Cardiac muscle cell (in vitro differentiated cells and primary cell): ENCODE results near the gene HOXC10. TPM values are rescaled to one million over a fixed set of nuclear protein-coding genes. Genes with fewer than 3 reads are reported as not detected.

Experiments
- DNase-seq, 2 donors: peaks; one replicate each; pipeline versions ENCODE4 v3.0.0 to v3.0.0-alpha.2; 2010 to 2017; ENCODE audit warnings: low read depth in 1 of 2, low spot score in 1 of 2
- H3K27ac ChIP-seq: fragments of 200-600 bp; sonication (generic); 2 replicates; pipeline ENCODE4 v1.5.1; 2016
- H3K27me3 ChIP-seq: fragments of 200-600 bp; sonication (generic); 2 replicates; pipeline ENCODE4 v1.6.0; 2016; ENCODE audit warnings: control low read depth
- H3K36me3 ChIP-seq: fragments of 200-600 bp; sonication (generic); 2 replicates; pipeline ENCODE4 v1.5.1; 2016; ENCODE audit warnings: control low read depth
- H3K4me1 ChIP-seq: fragments of 200-600 bp; sonication (generic); 2 replicates; pipeline ENCODE4 v1.8.1; 2017; ENCODE audit warnings: low read depth, mild to moderate bottlenecking, mixed run types
- H3K4me3 ChIP-seq: fragments of 200-600 bp; sonication (generic); 2 replicates; pipeline ENCODE4 v1.5.1; 2016; ENCODE audit warnings: mild to moderate bottlenecking
- H3K9me3 ChIP-seq: fragments of 200-600 bp; sonication (generic); 2 replicates; pipeline ENCODE4 v1.5.1; 2017; ENCODE audit warnings: low read depth, mild to moderate bottlenecking, control low read depth
- polyA plus RNA-seq: library from polyadenylated mRNA; unstranded; fragments of >200 nt; fragmentation: Nextera tagmentation; extraction: Ambion mirVana; gene quantifications from 2 replicates; pipeline ENCODE4 v1.2.1, GENCODE V29; 2016
- total RNA-seq: library from RNA; depleted of rRNA; stranded (reverse); fragments of >200 nt; gene quantifications from 2 replicates; pipeline ENCODE4 v1.2.3, GENCODE V29; 2016
- TF ChIP-seq, protein P1 (sequence below): IDR thresholded peaks from 2 replicates; pipeline ENCODE4 v1.5.1; 2012; ENCODE audit warnings: low read depth, mild to moderate bottlenecking, low read length

HOXC10 gene
- total and polyA plus RNA-seq, 2 experiments from 2014 or later, result not detected

DNA sequence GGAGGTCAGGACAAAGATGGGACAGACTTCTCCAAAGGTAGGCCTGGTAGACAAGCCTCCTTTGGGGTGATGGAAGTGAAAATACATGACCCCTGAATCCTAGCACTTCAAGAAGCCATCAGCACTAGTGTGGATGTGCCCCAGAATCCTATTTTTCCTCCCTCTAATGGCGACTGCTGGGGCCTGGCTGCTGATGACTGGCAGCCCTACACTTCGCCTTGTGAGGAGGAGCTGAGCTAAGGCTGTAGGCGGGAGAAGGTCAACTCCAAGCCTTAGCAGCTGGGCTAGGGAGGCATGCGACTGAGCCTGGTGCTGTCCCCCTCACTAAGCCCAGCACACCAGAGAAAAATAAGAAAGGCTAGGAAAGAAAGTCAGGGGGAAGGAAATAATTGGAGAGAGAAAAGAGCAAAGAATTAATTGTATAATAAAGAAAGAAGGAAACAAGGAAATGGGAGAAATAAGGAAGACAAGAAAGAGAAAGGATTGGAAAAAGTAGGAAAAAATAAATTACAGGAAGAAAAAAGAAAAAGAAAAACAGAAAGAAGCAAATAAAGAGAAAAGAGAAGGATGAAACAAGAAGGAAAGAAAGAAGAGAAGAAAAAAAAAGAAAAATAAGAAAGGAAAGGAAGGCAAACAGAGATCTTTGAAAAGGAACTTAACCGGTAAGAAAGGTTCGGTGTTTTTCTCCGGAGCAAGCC lies 4.7 kb upstream of the HOXC10 start:
- DNase-seq, result no peak
- Histone ChIP-seq H3K9me3 (no peaks in the 10 kb centered on the region), H3K27ac (no peak overlapping the region), H3K4me3 (no peak overlapping the region), H3K4me1 (peaks cover 2% of the 10 kb centered on the region), H3K27me3 (peaks cover 100% of the 10 kb centered on the region), H3K36me3 (no peaks in the 10 kb centered on the region)
- TF ChIP-seq, protein P1, sequence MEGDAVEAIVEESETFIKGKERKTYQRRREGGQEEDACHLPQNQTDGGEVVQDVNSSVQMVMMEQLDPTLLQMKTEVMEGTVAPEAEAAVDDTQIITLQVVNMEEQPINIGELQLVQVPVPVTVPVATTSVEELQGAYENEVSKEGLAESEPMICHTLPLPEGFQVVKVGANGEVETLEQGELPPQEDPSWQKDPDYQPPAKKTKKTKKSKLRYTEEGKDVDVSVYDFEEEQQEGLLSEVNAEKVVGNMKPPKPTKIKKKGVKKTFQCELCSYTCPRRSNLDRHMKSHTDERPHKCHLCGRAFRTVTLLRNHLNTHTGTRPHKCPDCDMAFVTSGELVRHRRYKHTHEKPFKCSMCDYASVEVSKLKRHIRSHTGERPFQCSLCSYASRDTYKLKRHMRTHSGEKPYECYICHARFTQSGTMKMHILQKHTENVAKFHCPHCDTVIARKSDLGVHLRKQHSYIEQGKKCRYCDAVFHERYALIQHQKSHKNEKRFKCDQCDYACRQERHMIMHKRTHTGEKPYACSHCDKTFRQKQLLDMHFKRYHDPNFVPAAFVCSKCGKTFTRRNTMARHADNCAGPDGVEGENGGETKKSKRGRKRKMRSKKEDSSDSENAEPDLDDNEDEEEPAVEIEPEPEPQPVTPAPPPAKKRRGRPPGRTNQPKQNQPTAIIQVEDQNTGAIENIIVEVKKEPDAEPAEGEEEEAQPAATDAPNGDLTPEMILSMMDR, result no peak

DNA sequence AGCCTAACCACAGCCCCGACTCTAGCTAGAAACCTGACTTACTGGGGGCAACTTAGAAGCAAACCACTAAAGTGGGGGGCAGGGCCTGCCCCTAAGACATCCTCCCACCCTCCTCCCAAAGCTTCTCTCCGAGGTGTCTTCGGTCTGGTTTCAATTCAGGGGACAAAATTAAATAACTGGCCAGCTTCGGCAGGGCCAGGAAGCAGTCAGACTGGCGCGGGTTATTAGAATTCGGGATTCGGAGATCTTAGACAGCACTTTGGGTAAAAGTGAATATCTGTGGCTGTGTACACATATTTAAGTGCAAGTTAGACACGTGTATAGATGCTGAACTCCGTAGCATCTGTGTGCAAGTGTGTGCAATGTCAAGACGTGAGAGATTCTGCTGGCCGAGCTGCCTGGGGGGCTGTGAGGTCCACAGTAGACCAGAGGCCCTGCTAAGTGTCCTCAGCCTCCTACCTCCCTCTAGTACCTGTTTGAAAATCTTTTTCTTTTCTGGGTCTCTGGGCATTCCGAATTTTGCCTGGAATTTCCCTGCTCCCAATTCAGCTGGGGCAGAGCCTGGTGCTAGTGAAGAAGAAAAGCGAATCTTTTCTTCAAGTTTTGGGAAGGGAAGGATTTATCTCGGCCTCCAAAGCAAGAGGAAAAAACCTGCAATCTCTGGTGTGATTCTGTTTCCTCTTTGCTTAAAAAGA lies 4.0 kb upstream of the HOXC10 start:
- H3K4me3 ChIP-seq, result no peak overlapping the region
- no peak for DNase-seq
- no peaks in the 10 kb centered on the region for H3K9me3 ChIP-seq
- H3K27me3 ChIP-seq, result peaks cover 100% of the 10 kb centered on the region
- no peak overlapping the region for H3K27ac ChIP-seq
- no peaks in the 10 kb centered on the region for H3K36me3 ChIP-seq
- H3K4me1 ChIP-seq, result no peaks in the 10 kb centered on the region
- TF ChIP-seq, protein P1, result no peak

DNA sequence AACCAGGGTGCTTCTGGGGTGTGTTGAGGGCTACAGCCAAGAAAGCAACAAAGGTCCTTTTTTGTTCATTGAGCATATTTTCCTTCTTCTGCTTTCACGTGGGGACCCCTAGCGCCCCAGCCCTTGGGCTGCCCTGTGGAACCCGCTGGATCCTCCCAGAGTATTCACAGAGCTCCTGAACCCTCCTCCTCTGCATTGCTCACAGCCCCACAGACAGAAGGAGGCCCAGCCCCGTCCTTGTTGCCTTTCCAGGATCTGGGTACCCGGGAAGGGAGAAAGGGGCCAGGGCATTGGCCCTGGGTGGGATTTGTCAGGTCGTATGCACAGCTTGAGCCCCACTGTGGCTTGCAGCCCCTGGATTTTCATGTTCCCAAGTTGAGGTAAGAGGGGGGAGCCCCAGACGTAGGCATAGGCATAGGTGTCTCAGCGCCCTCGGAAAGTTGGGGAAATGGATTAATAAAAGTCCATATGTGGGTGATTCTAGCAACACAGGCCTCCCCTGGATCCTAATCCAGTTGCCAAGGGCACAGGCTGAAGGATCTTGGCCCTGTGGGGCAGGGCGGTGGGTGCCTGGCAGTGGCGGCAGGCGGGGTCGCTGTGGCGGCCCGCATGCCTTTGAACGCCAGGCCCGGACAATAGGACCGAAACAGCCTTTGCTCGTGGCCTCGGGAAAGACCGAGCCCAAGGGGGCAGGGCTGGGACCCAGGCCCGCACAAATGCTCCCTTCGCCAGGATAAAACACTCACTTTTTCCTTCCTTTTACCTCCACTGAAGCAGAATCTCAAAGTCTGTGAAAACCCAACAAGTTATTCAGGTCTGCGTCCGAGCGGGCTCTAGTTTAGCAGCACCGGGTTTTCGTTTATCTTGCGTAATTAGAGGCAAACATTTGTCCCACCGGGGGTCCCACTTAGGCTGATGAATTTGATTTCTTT lies 3.0 kb upstream of the HOXC10 start:
- Histone ChIP-seq H3K27me3 (peaks cover 100% of the 10 kb centered on the region), H3K4me3 (no peak overlapping the region), H3K4me1 (no peaks in the 10 kb centered on the region), H3K9me3 (no peaks in the 10 kb centered on the region), H3K36me3 (no peaks in the 10 kb centered on the region), H3K27ac (no peak overlapping the region)
- DNase-seq, result no peak
- TF ChIP-seq, protein P1, result no peak

DNA sequence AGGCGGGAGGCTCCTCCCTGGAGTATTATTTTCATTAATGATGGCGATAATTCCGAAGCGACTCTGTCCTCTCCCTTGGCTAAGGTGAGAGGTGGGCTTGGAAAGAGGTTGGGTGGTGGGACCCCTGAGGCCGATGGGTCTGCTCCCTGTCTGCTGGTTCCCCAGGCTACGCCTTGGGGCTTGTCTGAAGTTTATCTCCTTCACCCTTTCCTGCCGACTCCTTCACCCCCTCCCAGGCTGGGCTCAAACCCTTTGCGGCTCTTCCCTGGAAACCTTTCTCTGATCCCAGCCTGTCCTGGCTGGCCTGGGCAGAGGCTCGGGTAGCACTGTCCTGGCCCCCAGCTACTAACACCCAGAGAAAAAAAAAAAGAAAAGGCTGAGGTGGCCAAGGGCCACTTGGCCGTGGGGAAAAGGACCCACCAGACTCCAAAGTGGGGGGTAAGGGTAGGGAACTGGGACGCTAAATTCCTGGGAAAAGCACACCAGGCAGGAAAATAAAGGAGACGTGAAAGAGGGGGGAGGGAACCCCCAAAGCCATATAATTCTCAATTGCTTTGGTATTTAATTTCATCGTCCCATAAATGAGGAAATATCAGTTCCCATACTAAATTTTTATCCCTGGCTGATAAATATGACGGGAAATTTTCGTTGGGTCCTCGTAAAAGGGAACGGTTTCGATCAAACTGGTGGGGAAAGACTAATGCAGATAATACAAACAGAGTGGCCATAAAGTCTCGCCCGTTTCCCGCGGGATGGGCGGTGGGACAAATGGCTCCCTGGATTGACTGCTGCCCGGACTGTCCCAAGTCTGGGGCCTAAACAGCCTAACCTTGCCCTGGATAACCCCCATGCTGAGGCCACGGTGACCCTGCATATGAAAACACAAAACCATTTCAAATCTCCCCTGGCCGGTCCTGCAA lies 2.0 kb upstream of the HOXC10 start:
- Histone ChIP-seq H3K4me1 (no peaks in the 10 kb centered on the region), H3K27ac (no peak overlapping the region), H3K4me3 (no peak overlapping the region), H3K9me3 (no peaks in the 10 kb centered on the region), H3K36me3 (no peaks in the 10 kb centered on the region), H3K27me3 (peaks cover 100% of the 10 kb centered on the region)
- no peak for DNase-seq
- TF ChIP-seq, protein P1, result no peak

DNA sequence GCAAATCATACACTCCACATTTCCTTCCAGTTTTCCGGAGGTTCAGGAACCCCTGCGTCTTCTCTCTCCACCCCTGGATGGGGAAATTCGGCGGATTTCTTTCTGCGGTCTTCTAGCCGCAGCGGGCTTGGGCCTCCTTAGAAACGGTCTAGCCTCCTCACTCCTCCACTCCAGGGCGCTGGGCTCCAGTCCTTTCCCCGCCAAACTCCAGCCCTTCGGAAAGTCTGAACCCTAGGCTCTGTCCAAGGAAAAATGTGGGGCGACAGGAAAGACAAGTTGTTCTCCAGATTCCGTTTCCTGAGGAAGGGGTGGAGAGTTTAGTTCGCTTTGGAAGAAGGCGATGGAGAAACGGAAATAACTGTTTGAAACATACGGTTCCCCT lies 1.4 kb upstream of the HOXC10 start:
- H3K4me3 ChIP-seq, result no peak overlapping the region
- no peaks in the 10 kb centered on the region for H3K36me3 ChIP-seq
- TF ChIP-seq, protein P1, result no peak
- H3K27ac ChIP-seq, result no peak overlapping the region
- H3K27me3 ChIP-seq, result peaks cover 100% of the 10 kb centered on the region
- no peaks in the 10 kb centered on the region for H3K4me1 ChIP-seq
- no peaks in the 10 kb centered on the region for H3K9me3 ChIP-seq
- DNase-seq, result no peak
